ENCODE measurements around the gene APOL5.

The APOL5 gene

DNA sequence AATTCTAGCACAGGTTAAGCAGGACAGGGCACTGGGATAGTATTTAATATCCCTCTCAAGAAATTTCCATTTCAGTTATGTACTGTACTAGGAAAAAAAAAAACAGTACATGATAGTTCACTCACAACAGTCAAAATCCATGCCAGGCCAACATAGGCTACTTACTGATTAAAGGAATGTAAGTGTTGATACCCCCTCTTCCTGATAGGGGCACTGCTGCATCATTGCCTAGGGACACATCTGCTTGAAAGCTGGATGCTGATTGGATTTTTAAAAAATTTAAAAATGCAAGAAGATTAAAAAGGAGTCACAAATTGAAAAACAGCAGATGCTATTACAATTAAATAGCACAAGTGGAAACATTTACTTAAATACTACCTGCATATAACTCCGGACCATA, 43.4 kb downstream of the APOL5 start:
- no peak overlapping the region for H3K4me3 ChIP-seq (ENCODE audit: insufficient read depth, low read length, poor library complexity, severe bottlenecking)
- no peak overlapping the region for H3K4me2 ChIP-seq (ENCODE audit: low read depth, low read length, poor library complexity, severe bottlenecking)
- H3K27ac ChIP-seq (ENCODE audit: low read depth, low read length), result no peak overlapping the region
- H4K20me1 ChIP-seq (ENCODE audit: low read depth, low read length), result no peaks in the 10 kb centered on the region
- TF ChIP-seq, protein P1, sequence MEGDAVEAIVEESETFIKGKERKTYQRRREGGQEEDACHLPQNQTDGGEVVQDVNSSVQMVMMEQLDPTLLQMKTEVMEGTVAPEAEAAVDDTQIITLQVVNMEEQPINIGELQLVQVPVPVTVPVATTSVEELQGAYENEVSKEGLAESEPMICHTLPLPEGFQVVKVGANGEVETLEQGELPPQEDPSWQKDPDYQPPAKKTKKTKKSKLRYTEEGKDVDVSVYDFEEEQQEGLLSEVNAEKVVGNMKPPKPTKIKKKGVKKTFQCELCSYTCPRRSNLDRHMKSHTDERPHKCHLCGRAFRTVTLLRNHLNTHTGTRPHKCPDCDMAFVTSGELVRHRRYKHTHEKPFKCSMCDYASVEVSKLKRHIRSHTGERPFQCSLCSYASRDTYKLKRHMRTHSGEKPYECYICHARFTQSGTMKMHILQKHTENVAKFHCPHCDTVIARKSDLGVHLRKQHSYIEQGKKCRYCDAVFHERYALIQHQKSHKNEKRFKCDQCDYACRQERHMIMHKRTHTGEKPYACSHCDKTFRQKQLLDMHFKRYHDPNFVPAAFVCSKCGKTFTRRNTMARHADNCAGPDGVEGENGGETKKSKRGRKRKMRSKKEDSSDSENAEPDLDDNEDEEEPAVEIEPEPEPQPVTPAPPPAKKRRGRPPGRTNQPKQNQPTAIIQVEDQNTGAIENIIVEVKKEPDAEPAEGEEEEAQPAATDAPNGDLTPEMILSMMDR (IDR thresholded peaks at IDR 0.05; ENCODE audit: insufficient read depth, low read length, poor library complexity, severe bottlenecking), result peak; percentile 16
- TF ChIP-seq EZH2phosphoT487 (conservative IDR thresholded peaks at IDR 0.05; ENCODE audit: low read length), result no peak
- no peak overlapping the region for H3K9ac ChIP-seq (ENCODE audit: low read length)
- H3K9me2 ChIP-seq (replicated peaks; ENCODE audit: insufficient read depth, low read length), result no peaks in the 10 kb centered on the region
- no peaks in the 10 kb centered on the region for H3K36me3 ChIP-seq (ENCODE audit: low read length)
- no peak overlapping the region for H2AFZ ChIP-seq (ENCODE audit: low read depth, low read length, severe bottlenecking)
- H3K9me3 ChIP-seq (ENCODE audit: insufficient read depth, low read length), result no peaks in the 10 kb centered on the region
- H3F3A ChIP-seq (ENCODE audit: insufficient read depth), result 0 out of 2 replicates have a peak, but pooled peaks cover 4% of the 10 kb centered on the region
- no peaks in the 10 kb centered on the region for H3K27me3 ChIP-seq (ENCODE audit: low read length)
- no peaks in the 10 kb centered on the region for H3K79me2 ChIP-seq (ENCODE audit: insufficient read depth, low read length)

DNA sequence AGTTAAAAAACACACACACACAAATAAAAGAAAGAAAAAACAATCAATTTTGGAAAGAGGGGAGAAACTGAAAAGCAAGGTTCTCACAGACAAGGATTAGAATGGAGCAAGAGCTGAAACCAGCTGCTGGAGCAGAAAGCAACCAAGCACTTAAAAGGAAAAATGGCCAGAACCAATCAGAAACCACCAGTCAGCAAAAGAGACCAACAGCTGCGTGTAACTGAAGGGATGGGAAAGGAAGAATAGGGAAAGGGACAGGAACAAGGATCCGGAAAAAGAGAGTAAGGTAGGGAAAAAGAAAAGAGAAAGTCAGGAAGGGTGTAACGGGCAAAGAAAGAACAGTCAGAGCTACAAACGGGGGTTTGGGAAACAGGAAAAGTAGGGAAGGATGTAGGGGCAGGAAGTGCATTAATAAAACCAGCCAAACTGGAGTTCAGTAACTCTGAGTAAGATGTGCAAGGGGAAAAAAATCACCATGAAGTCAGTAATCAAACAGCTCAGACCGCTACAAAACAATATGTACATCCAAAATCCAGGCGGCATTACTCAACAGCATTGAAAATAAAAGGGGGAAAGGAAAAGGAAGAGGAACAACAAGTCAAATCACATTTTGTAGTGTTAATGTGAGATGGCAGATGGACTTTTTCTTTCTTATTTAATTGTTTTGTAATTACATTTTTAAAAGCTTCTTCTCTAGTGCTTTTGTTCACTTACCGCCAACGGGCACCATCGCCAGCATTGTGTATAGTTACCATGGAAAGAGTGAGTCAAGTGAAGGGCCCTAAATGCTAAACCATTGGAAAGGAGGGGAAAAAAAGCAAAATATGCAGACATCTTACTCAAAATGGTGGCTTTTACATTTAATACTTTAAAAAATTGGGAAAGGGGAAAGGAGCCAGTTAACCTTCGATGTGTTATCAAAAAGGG, 49.2 kb downstream of the APOL5 start:
- no peaks in the 10 kb centered on the region for H3K79me2 ChIP-seq (ENCODE audit: insufficient read depth, low read length)
- H3K27me3 ChIP-seq (ENCODE audit: low read length), result no peaks in the 10 kb centered on the region
- H3K27ac ChIP-seq (ENCODE audit: low read depth, low read length), result no peak overlapping the region
- no peaks in the 10 kb centered on the region for H3F3A ChIP-seq (ENCODE audit: insufficient read depth)
- no peak overlapping the region for H2AFZ ChIP-seq (ENCODE audit: low read depth, low read length, severe bottlenecking)
- TF ChIP-seq EZH2phosphoT487 (conservative IDR thresholded peaks at IDR 0.05; ENCODE audit: low read length), result no peak
- TF ChIP-seq, protein P1 (IDR thresholded peaks at IDR 0.05; ENCODE audit: insufficient read depth, low read length, poor library complexity, severe bottlenecking), result no peak
- no peaks in the 10 kb centered on the region for H3K36me3 ChIP-seq (ENCODE audit: low read length)
- H3K4me2 ChIP-seq (ENCODE audit: low read depth, low read length, poor library complexity, severe bottlenecking), result no peak overlapping the region
- H3K9me3 ChIP-seq (ENCODE audit: insufficient read depth, low read length), result no peaks in the 10 kb centered on the region
- no peaks in the 10 kb centered on the region for H3K9me2 ChIP-seq (replicated peaks; ENCODE audit: insufficient read depth, low read length)
- no peaks in the 10 kb centered on the region for H4K20me1 ChIP-seq (ENCODE audit: low read depth, low read length)
- H3K9ac ChIP-seq (ENCODE audit: low read length), result no peak overlapping the region
- no peak overlapping the region for H3K4me3 ChIP-seq (ENCODE audit: insufficient read depth, low read length, poor library complexity, severe bottlenecking)

DNA sequence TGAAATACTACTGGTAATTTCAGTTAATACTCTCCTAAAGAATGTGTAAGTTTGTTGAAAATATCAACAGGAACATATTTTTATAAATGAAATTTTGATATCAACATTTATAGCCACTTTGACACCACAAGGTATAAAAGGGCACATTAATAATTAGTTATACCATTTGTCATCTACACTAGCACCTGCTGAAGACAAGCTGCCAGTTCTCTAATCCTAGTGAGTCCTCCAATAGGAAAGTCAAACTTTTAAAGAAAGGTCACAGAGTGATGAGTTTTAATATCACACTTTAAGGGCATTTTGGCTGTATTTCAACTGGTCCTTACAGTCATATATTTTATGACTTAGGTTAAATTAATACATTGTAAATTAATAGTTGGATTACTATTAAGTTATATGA, 52.3 kb downstream of the APOL5 start:
- Histone ChIP-seq H3K36me3 (ENCODE audit: low read length) (no peaks in the 10 kb centered on the region), H3K9me3 (ENCODE audit: insufficient read depth, low read length) (no peaks in the 10 kb centered on the region), H3K27me3 (ENCODE audit: low read length) (no peaks in the 10 kb centered on the region), H3K79me2 (ENCODE audit: insufficient read depth, low read length) (no peaks in the 10 kb centered on the region), H2AFZ (ENCODE audit: low read depth, low read length, severe bottlenecking) (no peak overlapping the region), H3K9ac (ENCODE audit: low read length) (no peak overlapping the region), H3K4me2 (ENCODE audit: low read depth, low read length, poor library complexity, severe bottlenecking) (no peak overlapping the region), H3K27ac (ENCODE audit: low read depth, low read length) (no peak overlapping the region), H3F3A (ENCODE audit: insufficient read depth) (no peaks in the 10 kb centered on the region), H4K20me1 (ENCODE audit: low read depth, low read length) (no peaks in the 10 kb centered on the region), H3K4me3 (ENCODE audit: insufficient read depth, low read length, poor library complexity, severe bottlenecking) (no peak overlapping the region), H3K9me2 (replicated peaks; ENCODE audit: insufficient read depth, low read length) (no peaks in the 10 kb centered on the region)
- TF ChIP-seq, protein P1 (IDR thresholded peaks at IDR 0.05; ENCODE audit: insufficient read depth, low read length, poor library complexity, severe bottlenecking), result no peak
- TF ChIP-seq EZH2phosphoT487 (conservative IDR thresholded peaks at IDR 0.05; ENCODE audit: low read length), result no peak

Measured in SU-DHL-6 (cell line).